Choroid plexus epithelial cell (primary cell): ENCODE results near the gene SLC12A2.
A peak's percentile ranks its signal among the peaks of the same experiment; 100 is the strongest.

Experiments used
- DNase-seq: peaks from one replicate; pipeline ENCODE4 v3.0.0-alpha.2; 2010; ENCODE audit warnings: low read depth
- H3K4me3 ChIP-seq: 2 replicates; pipeline ENCODE4 v1.5.1; 2011; ENCODE audit warnings: low read depth, mild to moderate bottlenecking, control low read depth, low read length, moderate library complexity
- TF ChIP-seq, protein P1 (sequence below): conservative IDR thresholded peaks from 2 replicates; pipeline ENCODE4 v1.5.1; 2011; ENCODE audit warnings: low read depth, mild to moderate bottlenecking, control low read depth, inconsistent platforms, low read length, moderate library complexity

The SLC12A2 gene

GRCh38 chr5:128105203-128105602, 21.6 kb downstream of the SLC12A2 start:
- no peak for DNase-seq
- H3K4me3 ChIP-seq = no peak overlapping the region
- TF ChIP-seq, protein P1, sequence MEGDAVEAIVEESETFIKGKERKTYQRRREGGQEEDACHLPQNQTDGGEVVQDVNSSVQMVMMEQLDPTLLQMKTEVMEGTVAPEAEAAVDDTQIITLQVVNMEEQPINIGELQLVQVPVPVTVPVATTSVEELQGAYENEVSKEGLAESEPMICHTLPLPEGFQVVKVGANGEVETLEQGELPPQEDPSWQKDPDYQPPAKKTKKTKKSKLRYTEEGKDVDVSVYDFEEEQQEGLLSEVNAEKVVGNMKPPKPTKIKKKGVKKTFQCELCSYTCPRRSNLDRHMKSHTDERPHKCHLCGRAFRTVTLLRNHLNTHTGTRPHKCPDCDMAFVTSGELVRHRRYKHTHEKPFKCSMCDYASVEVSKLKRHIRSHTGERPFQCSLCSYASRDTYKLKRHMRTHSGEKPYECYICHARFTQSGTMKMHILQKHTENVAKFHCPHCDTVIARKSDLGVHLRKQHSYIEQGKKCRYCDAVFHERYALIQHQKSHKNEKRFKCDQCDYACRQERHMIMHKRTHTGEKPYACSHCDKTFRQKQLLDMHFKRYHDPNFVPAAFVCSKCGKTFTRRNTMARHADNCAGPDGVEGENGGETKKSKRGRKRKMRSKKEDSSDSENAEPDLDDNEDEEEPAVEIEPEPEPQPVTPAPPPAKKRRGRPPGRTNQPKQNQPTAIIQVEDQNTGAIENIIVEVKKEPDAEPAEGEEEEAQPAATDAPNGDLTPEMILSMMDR = no peak

GRCh38 chr5:128109138-128109537, 25.6 kb downstream of the SLC12A2 start:
- TF ChIP-seq, protein P1 = no peak
- H3K4me3 ChIP-seq = no peak overlapping the region
- DNase-seq = no peak

GRCh38 chr5:128109766-128110165, 26.2 kb downstream of the SLC12A2 start:
- TF ChIP-seq, protein P1 = no peak
- DNase-seq = no peak
- H3K4me3 ChIP-seq = no peak overlapping the region

DNA sequence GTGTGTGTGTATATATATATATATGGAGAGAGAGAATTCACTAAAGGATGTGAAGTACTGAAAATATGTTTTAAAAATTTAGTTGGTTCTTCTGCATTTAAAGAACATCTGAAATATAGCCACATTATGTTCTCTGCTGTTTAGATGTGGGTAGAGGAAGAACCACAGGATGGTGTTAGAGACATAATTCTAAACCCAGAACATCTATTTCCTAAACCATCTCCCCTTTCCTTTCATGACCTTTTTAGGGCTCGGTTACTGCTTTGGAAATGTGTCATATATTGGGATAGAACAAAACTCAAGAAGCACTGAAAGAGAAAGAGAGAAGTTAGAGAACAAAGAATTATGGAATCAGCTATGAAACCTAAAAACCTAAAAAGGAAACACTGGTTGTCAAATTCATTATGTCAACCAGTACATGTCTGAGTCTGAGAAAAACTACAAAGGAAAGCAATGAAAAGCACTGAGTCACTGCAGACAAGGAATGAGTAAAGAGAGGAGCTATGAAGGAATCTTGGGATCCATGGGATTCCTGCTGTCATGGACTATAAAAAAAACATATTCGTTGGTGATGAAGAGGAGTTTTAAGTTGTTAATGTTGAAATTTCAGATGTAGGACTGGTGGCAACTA, 28.4 kb downstream of the SLC12A2 start:
- DNase-seq = peak; percentile 37
- TF ChIP-seq, protein P1 = no peak
- no peak overlapping the region for H3K4me3 ChIP-seq

DNA sequence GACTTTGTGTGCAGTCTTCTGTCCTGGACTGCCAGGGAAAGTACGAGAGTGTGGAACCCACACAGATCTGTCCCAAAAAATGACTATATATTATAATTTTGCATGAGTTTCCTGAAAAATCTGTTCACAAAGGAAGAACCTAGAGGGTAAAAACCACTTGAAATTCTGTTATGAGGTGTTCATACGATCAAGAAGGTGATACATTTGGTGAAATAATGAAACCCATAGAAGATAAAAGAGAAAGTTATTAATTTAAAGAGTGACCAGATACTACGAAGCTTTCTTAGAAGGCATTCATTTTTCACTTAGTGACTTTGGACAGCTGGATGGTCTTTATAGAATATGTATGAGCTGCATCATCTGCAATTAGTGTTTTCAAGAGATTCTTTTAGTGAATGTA, 32.9 kb downstream of the SLC12A2 start:
- H3K4me3 ChIP-seq = no peak overlapping the region
- TF ChIP-seq, protein P1 = no peak
- no peak for DNase-seq

DNA sequence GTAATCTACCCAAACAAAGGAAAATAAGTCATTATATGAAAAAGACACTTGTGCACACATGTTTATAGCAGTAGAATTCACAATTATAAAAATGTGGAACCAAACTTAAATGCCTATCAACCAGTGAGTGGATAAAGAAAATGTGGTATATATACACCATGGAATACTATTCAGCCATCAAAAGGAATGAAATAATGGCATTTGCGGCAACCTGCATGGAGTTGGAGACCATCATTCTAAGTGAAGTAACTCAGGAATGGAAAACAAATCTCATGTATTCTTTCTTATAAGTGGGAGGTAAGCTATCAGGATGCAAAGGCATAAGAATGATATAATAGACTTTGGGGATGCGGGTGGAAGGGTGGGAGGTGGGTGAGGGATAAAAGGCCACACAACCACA, 34.6 kb downstream of the SLC12A2 start:
- no peak overlapping the region for H3K4me3 ChIP-seq
- DNase-seq = no peak
- TF ChIP-seq, protein P1 = no peak

DNA sequence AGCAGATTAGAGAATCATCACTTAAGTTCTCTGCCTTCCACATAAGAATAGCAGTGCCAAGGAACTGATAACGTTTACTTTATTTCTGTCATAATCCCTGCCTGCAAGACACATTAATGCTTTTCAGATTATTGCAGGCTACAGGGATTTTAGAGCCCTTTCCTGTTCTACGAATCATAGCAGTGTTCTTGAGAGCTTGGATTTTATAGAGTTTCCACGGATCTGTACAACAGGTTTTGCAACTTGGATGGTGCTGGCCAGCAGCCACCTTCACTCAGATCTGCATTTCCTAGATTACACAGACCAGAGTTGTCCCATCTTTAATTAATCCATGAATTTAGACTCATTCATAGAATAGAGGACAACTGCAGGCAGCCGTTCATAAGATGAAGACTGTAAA, 38.1 kb downstream of the SLC12A2 start:
- TF ChIP-seq, protein P1 = no peak
- DNase-seq = no peak
- H3K4me3 ChIP-seq = no peak overlapping the region
